Karpas-422 (cell line): ENCODE measurements around the gene KCNK18. TPM values are rescaled to one million over a fixed set of nuclear protein-coding genes. Genes with fewer than 3 reads are reported as not detected.

Experiments
- DNase-seq: peaks from one replicate; pipeline ENCODE4 v3.0.0-alpha.2; 2015
- H2AFZ ChIP-seq: fragments of 200-600 bp; sonication (generic); 2 replicates; pipeline ENCODE4 v1.6.1; 2014; ENCODE audit warnings: antibody characterized with exemption, low read length, mixed read lengths
- H3K27ac ChIP-seq: fragments of 200-600 bp; sonication (generic); 2 replicates; pipeline ENCODE4 v1.5.1; 2014; ENCODE audit warnings: mild to moderate bottlenecking, low read length, moderate library complexity
- H3K27me3 ChIP-seq: fragments of 200-600 bp; sonication (generic); 2 replicates; pipeline ENCODE4 v1.6.1; 2014; ENCODE audit warnings: low read length, mixed read lengths
- H3K36me3 ChIP-seq: fragments of 200-600 bp; sonication (generic); 2 replicates; pipeline ENCODE4 v1.6.1; 2014; ENCODE audit warnings: low read length, mixed read lengths; ENCODE audit not compliant: insufficient read depth
- H3K4me1 ChIP-seq: fragments of 200-600 bp; sonication (generic); 2 replicates; pipeline ENCODE4 v1.6.1; 2014; ENCODE audit warnings: mild to moderate bottlenecking, low read length, mixed read lengths
- H3K4me2 ChIP-seq: fragments of 200-600 bp; sonication (generic); 2 replicates; pipeline ENCODE4 v1.6.1; 2014; ENCODE audit warnings: low read length, low read depth, mild to moderate bottlenecking; ENCODE audit not compliant: poor library complexity, severe bottlenecking
- H3K4me3 ChIP-seq: fragments of 200-600 bp; sonication (generic); 2 replicates; pipeline ENCODE4 v1.5.1; 2014; ENCODE audit warnings: mild to moderate bottlenecking, antibody characterized with exemption, low read length, mixed read lengths
- H3K79me2 ChIP-seq: fragments of 200-600 bp; sonication (generic); 2 replicates; pipeline ENCODE4 v1.6.1; 2014; ENCODE audit warnings: mild to moderate bottlenecking, low read length, mixed read lengths
- H3K9ac ChIP-seq: fragments of 200-600 bp; sonication (generic); 2 replicates; pipeline ENCODE4 v1.6.0; 2014; ENCODE audit warnings: low read length
- H3K9me2 ChIP-seq: fragments of 200-600 bp; sonication (generic), shearing (Covaris generic); replicated peaks from 2 replicates; pipeline ENCODE4 v1.6.0; 2014; ENCODE audit warnings: mild to moderate bottlenecking, low read length, moderate library complexity; ENCODE audit not compliant: insufficient read depth
- H3K9me3 ChIP-seq: fragments of 300-700, 200-600 bp; sonication (generic); 2 replicates; pipeline ENCODE4 v1.6.1; 2014; ENCODE audit warnings: low read length, mixed read lengths
- H4K20me1 ChIP-seq: fragments of 200-600 bp; sonication (generic); 2 replicates; pipeline ENCODE4 v1.6.1; 2014; ENCODE audit warnings: mild to moderate bottlenecking, antibody characterized with exemption, low read length, low read depth; ENCODE audit not compliant: insufficient read depth
- small RNA-seq: library from RNA; depleted of rRNA; stranded (forward); fragments of <200 nt; gene quantifications from one replicate; pipeline ENCODE3, GENCODE V24; 2014
- total RNA-seq: library from RNA; depleted of rRNA; stranded (reverse); fragments of >200 nt; shearing (Covaris generic); gene quantifications from 2 replicates; pipeline ENCODE4 v1.2.3, GENCODE V29; 2014; ENCODE audit warnings: low replicate concordance; rRNA removed

KCNK18 gene
- total RNA-seq, 1 experiment from 2014 or later: not detected

DNA sequence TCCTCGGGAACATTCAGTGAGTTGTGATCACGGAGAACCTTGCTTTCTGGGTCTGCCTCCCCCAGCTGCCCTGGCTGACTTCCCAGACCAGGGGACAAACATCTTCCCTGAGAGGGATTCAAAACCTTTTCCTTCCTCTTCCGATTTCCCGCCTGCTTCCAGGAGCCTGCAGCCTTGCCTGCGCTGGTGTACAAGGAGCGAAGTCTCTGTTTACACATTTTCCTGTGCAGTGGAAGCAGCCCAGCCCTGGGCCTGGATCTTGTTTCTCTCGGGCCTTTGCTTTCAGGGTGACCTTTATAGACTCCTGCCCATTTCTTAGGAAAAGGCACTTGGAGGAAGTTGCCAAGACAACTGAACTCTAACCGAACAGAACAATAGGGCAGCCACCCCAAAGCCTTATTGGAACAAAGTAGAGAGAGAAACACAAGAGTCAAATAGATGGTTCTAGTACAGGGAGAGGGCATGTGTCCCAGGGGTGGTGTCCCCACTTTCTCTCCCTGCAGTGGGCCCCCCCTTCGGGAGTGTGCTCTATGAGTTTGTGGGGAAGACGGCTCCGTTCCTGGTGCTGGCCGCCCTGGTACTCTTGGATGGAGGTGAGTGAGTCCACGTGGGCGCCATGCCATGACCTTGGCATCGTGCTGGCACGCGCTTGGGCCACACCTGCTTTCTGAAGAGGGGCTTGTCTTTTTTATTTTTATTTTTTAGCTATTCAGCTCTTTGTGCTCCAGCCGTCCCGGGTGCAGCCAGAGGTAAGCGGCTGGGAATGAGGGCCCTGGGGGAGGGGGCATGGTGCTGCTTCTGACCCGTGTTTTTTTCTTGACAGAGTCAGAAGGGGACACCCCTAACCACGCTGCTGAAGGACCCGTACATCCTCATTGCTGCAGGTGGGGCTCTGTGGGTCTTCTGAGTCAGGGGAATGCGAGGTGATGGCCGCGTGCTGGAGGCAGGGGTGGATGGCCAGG lies 57.8 kb downstream of the KCNK18 start:
- H3K9me2 ChIP-seq: no peaks in the 10 kb centered on the region
- no peak overlapping the region for H3K9ac ChIP-seq
- DNase-seq: no peak
- no peaks in the 10 kb centered on the region for H3K27me3 ChIP-seq
- H3K4me1 ChIP-seq: no peaks in the 10 kb centered on the region
- H3K36me3 ChIP-seq: no peaks in the 10 kb centered on the region
- H3K79me2 ChIP-seq: no peaks in the 10 kb centered on the region
- no peak overlapping the region for H3K4me3 ChIP-seq
- H3K4me2 ChIP-seq: no peak overlapping the region
- no peaks in the 10 kb centered on the region for H3K9me3 ChIP-seq
- no peak overlapping the region for H2AFZ ChIP-seq
- H4K20me1 ChIP-seq: no peaks in the 10 kb centered on the region
- no peak overlapping the region for H3K27ac ChIP-seq

DNA sequence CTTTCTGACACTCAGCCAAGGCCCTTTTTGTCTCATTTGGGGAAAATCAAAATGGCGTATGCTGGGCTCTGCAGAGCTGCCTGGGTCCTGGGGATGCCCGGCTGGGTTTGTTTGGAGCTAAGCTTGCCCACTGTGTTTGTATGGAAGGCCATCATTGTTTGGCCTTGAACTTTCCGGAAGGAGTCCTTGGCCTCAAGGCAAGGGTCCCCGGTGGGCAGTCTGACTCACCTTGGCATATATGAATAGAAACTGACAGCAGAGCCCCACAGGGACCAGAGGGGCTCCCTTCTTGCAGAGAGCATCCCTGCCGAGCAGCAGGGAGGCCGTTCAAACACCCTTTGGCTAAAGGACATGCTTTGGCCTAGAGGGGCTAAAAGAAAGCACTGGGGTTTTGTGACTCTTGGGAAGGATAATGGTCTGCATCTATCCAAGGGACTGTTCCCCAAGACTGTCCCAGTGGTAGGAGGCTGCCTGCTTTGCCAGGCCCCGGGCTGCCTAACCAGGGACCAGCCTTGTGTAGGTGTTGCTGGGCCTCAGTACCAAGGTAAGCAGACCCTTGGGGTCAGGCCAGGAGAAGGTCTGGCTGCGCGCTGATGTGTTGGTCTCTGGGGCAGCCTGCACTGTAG lies 58.7 kb downstream of the KCNK18 start:
- Histone ChIP-seq H3K4me3 (no peak overlapping the region), H3K9me2 (no peaks in the 10 kb centered on the region), H3K27ac (no peak overlapping the region), H3K27me3 (no peaks in the 10 kb centered on the region), H3K9me3 (no peaks in the 10 kb centered on the region), H2AFZ (no peak overlapping the region), H3K79me2 (no peaks in the 10 kb centered on the region), H3K36me3 (no peaks in the 10 kb centered on the region), H3K4me2 (no peak overlapping the region), H4K20me1 (no peaks in the 10 kb centered on the region), H3K4me1 (no peaks in the 10 kb centered on the region), H3K9ac (no peak overlapping the region)
- no peak for DNase-seq

DNA sequence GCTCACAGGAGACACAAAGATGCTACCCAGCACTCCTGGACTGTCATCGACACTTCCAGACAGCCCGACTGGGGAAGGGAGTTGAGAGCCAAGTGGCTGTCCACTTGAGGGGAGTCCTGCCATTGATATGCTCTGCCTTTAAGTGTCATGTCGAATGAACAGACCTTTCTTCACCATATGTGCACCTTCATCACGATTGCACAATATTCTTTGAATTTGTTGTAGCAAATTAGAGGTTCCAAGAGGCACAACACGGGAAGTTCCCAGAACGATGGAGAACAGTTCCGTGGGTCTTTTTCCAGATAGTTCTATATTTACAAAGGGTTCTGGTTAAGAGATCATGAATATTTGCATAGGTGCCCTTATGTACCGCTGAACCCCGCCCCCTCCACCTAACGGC lies 59.6 kb downstream of the KCNK18 start:
- Histone ChIP-seq H3K9me2 (no peaks in the 10 kb centered on the region), H3K9me3 (no peaks in the 10 kb centered on the region), H3K27ac (no peak overlapping the region), H3K4me2 (no peak overlapping the region), H3K4me3 (no peak overlapping the region), H4K20me1 (no peaks in the 10 kb centered on the region), H3K27me3 (no peaks in the 10 kb centered on the region), H3K4me1 (no peaks in the 10 kb centered on the region), H3K79me2 (no peaks in the 10 kb centered on the region), H3K9ac (no peak overlapping the region), H2AFZ (no peak overlapping the region), H3K36me3 (no peaks in the 10 kb centered on the region)
- DNase-seq: no peak

DNA sequence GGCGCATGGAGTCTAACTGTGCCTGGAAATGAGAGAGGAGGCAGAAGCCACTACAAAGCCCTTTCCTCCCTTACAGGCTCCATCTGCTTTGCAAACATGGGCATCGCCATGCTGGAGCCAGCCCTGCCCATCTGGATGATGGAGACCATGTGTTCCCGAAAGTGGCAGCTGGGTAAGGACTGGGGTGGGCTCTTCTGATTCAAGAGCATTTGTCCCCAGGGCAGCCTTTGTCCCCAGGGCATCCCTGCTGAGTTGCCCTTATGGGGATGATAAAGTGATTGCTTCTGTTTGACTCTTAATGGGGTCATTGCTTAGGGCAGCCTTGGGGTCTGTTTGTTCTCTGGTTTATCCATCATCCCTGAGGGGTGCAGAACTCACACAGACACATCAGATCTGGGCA lies 60.4 kb downstream of the KCNK18 start:
- Histone ChIP-seq H3K27me3 (no peaks in the 10 kb centered on the region), H3K27ac (no peak overlapping the region), H3K4me1 (peaks cover 7% of the 10 kb centered on the region), H4K20me1 (no peaks in the 10 kb centered on the region), H3K36me3 (no peaks in the 10 kb centered on the region), H3K9me2 (no peaks in the 10 kb centered on the region), H3K4me2 (no peak overlapping the region), H3K79me2 (no peaks in the 10 kb centered on the region), H3K9me3 (no peaks in the 10 kb centered on the region), H3K4me3 (no peak overlapping the region), H3K9ac (no peak overlapping the region), H2AFZ (no peak overlapping the region)
- no peak for DNase-seq

DNA sequence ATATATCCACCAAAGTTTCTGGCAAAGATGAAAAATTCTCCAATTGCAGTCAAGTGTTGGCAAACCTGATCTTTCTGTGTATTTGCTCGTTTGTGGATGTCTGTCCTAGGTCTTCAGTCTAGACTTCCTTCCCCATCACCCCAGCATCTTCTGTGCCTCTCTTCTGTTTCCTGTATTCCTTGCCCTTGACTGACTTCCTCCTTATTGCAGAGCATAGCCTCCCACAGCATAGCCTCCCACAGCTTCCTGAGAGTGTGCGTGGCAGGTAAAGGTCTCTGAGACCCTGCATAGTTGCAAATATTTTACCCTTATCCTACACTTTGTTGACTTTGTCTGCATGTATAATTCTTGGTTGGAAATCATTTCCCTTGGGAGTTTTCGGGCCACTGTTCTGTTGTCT lies 62.0 kb downstream of the KCNK18 start:
- Histone ChIP-seq H3K27me3 (no peaks in the 10 kb centered on the region), H3K9me2 (no peaks in the 10 kb centered on the region), H4K20me1 (no peaks in the 10 kb centered on the region), H3K9ac (no peak overlapping the region), H3K9me3 (no peaks in the 10 kb centered on the region), H3K4me2 (no peak overlapping the region), H3K4me3 (no peak overlapping the region), H3K27ac (no peak overlapping the region), H3K36me3 (no peaks in the 10 kb centered on the region), H3K79me2 (no peaks in the 10 kb centered on the region), H3K4me1 (peaks cover 13% of the 10 kb centered on the region), H2AFZ (no peak overlapping the region)
- no peak for DNase-seq

Small RNAs within 50 kb of the gene (small RNA-seq; reads per million reads assigned to genes)
- gene MIR3663: not detected

Other genes with a start within 250 kb of the KCNK18 start
- gene SHTN1, start 192.3 kb upstream of the KCNK18 start, total RNA-seq: not detected in 2 replicates
- gene VAX1, start 59.2 kb upstream of the KCNK18 start, total RNA-seq: not detected in 2 replicates
- gene SLC18A2, start 43.6 kb downstream of the KCNK18 start, total RNA-seq: 0.04 TPM in 1 of 2 replicates, not detected in the other
- 7.1 and 15.7 TPM in 2 replicates for gene PDZD8, start 178.0 kb downstream of the KCNK18 start, total RNA-seq